Measurements from ENCODE around the gene KSR2. TPM values are rescaled to one million over a fixed set of nuclear protein-coding genes. Genes with fewer than 3 reads are reported as not detected.

KSR2 gene
- total RNA-seq, 1 experiment from 2014 or later, result 0.15 TPM

DNA sequence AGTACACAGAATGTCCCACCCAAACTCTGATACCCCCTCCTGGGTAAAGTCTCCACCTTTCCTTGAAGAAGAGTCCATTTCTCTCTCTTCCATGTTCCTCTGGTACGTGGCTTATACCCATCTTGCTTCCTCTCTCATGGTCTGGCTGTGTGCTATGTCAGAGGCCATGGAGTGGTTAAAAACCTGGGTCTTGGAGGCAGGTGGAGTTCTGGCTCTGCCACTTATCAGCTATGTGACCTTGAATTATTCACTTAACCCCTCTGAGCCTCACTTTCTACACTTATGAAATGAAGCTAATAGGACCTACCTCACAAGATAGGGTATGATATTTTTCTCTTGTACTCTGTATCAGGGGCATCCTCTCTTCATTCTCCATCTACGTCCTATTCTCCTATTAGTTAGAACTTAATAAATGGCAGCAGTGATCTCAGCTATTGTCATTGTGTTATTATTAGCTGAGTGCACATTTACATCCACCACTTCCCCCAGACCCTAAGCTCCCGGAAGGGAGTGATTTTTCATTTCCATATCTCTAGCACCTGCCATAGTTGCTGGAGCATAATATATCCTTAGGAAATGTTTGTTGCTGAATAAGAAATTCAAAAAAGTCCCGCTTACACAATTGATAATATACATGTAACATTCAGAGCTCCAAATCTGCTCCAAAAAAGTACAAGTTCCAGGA, 547.6 kb downstream of the KSR2 start:
- Histone ChIP-seq H3K9me3 (ENCODE audit: control insufficient read depth, insufficient read depth, low read depth, low read length) (no peaks in the 10 kb centered on the region), H3K36me3 (ENCODE audit: control insufficient read depth, insufficient read depth, low read length) (no peaks in the 10 kb centered on the region), H3K4me3 (ENCODE audit: low read depth in 2 of 2, low read length in 2 of 2) (no peak overlapping the region), H3K27me3 (ENCODE audit: control insufficient read depth, insufficient read depth, low read length) (peaks cover 8% of the 10 kb centered on the region; the same call in 1 of the 2 replicates), H3K27ac (ENCODE audit: low read length) (no peak overlapping the region), H3K4me1 (ENCODE audit: control insufficient read depth, insufficient read depth, low read length) (no peaks in the 10 kb centered on the region)
- ChIA-PET CTCF (no interaction called here), POLR2A (no interaction called here)
- intact Hi-C loops (cut with micrococcal nuclease; ENCODE audit: unreplicated experiment) (no loop called here), in situ Hi-C loops (cut with HindIII; ENCODE audit: low pct_unique_long_range_greater_than_20kb, low sequenced_read_pairs) (no loop called here)
- TF ChIP-seq CTCF (IDR thresholded peaks at IDR 0.05) (no peak), REST (IDR thresholded peaks at IDR 0.05; ENCODE audit: insufficient read depth in 1 of 2, low read depth in 2 of 2, low read length in 1 of 2) (no peak), SIN3A (IDR thresholded peaks at IDR 0.05; ENCODE audit: borderline replicate concordance, insufficient read depth, low read depth, low read length) (no peak), POLR2AphosphoS5 (IDR thresholded peaks at IDR 0.05; ENCODE audit: low read depth, low read length) (no peak), TCF7L2 (IDR thresholded peaks at IDR 0.05; ENCODE audit: low read depth, low read length) (no peak)
- no peak for DNase-seq (ENCODE audit: low read depth, low spot score)
- no peak for ATAC-seq
- BruUV-seq (replicated peaks), result no TSS peak

DNA sequence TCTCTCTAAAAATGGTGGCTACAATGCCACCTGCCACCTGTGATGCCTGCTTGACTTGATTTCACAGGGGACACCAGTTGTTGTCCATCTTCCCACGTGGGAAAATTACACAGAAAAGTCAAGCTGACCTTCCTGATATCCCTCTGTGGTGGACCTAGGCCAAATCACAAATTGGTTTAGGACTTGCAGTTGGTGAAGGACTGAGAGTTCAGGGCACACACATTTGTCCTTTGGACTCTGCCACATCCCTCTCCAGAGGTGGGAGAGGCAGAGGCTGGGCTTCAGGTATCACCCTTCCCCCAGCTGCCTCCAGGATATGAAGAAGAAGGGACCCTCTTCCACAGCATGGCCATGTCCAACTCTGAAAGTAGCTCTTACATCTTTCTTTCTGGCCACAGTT, 551.8 kb downstream of the KSR2 start:
- TF ChIP-seq CTCF (IDR thresholded peaks at IDR 0.05), result no peak
- no peak for TF ChIP-seq SIN3A (IDR thresholded peaks at IDR 0.05; ENCODE audit: borderline replicate concordance, insufficient read depth, low read depth, low read length)
- no peak for TF ChIP-seq TCF7L2 (IDR thresholded peaks at IDR 0.05; ENCODE audit: low read depth, low read length)
- TF ChIP-seq POLR2AphosphoS5 (IDR thresholded peaks at IDR 0.05; ENCODE audit: low read depth, low read length), result no peak
- no peak for TF ChIP-seq REST (IDR thresholded peaks at IDR 0.05; ENCODE audit: insufficient read depth in 1 of 2, low read depth in 2 of 2, low read length in 1 of 2)
- ChIA-PET POLR2A (no interaction called here), CTCF (no interaction called here)
- Histone ChIP-seq H3K4me3 (ENCODE audit: low read depth in 2 of 2, low read length in 2 of 2) (no peak overlapping the region), H3K9me3 (ENCODE audit: control insufficient read depth, insufficient read depth, low read depth, low read length) (no peaks in the 10 kb centered on the region), H3K4me1 (ENCODE audit: control insufficient read depth, insufficient read depth, low read length) (no peaks in the 10 kb centered on the region), H3K27me3 (ENCODE audit: control insufficient read depth, insufficient read depth, low read length) (peaks cover 5% of the 10 kb centered on the region; the same call in 1 of the 2 replicates), H3K36me3 (ENCODE audit: control insufficient read depth, insufficient read depth, low read length) (no peaks in the 10 kb centered on the region), H3K27ac (ENCODE audit: low read length) (no peak overlapping the region)
- intact Hi-C loops (cut with micrococcal nuclease; ENCODE audit: unreplicated experiment) (no loop called here), in situ Hi-C loops (cut with HindIII; ENCODE audit: low pct_unique_long_range_greater_than_20kb, low sequenced_read_pairs) (no loop called here)
- no TSS peak for BruUV-seq (replicated peaks)
- ATAC-seq (no peak), DNase-seq (ENCODE audit: low read depth, low spot score) (no peak)
